HUES6 (cell line): ENCODE measurements around the gene CLCN3.
"Not testable (repeated sequence)": the region's sequence is repeated elsewhere in the genome, so short reads cannot be mapped to it uniquely, and the experiment has no call there.

Experiments used
- H3K27ac ChIP-seq: 2 replicates; pipeline ENCODE4 v1.7.0; 2013; ENCODE audit warnings: low read depth, mild to moderate bottlenecking, low read length, inconsistent platforms
- H3K27me3 ChIP-seq: 2 replicates; pipeline ENCODE4 v1.6.1; 2013; ENCODE audit warnings: low read length; ENCODE audit not compliant: control insufficient read depth, insufficient read depth
- H3K36me3 ChIP-seq: 2 replicates; pipeline ENCODE4 v1.6.1; 2013; ENCODE audit warnings: low read length; ENCODE audit not compliant: control insufficient read depth, insufficient read depth
- H3K4me1 ChIP-seq: 2 replicates; pipeline ENCODE4 v1.6.1; 2013; ENCODE audit warnings: low read length; ENCODE audit not compliant: control insufficient read depth, insufficient read depth
- H3K4me3 ChIP-seq: 2 replicates; pipeline ENCODE4 v1.5.1; 2013; ENCODE audit warnings: low read depth, low read length
- H3K9ac ChIP-seq: one replicate; pipeline ENCODE4 v1.6.1; 2013; ENCODE audit warnings: mild to moderate bottlenecking, low read length
- H3K9me3 ChIP-seq: 2 replicates; pipeline ENCODE4 v1.6.1; 2013; ENCODE audit warnings: low read depth, low read length; ENCODE audit not compliant: control insufficient read depth, insufficient read depth

The CLCN3 gene

DNA sequence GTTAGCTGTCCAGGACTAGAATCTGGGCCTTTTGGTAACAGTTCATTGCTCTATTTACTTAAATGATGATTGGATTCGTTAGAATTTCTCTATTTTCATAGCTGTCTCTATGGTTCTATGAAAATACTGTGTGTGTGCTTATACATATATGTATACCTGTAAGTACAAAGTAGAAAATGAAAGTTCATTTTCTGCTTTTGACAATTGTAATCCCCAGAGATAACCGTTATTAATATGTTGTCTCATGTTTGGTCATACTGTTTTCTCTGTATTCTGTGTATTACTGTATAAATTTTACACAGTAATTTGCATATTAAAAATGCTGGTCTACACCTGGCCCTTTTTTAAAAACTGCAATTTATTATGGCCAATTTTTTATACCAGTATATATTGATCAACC, 55.4 kb downstream of the CLCN3 start:
- Histone ChIP-seq H3K27ac (no peak overlapping the region), H3K9me3 (peaks cover 12% of the 10 kb centered on the region), H3K4me3 (no peak overlapping the region), H3K27me3 (no peaks in the 10 kb centered on the region), H3K36me3 (peaks cover 10% of the 10 kb centered on the region), H3K4me1 (no peaks in the 10 kb centered on the region), H3K9ac (no peak overlapping the region)

DNA sequence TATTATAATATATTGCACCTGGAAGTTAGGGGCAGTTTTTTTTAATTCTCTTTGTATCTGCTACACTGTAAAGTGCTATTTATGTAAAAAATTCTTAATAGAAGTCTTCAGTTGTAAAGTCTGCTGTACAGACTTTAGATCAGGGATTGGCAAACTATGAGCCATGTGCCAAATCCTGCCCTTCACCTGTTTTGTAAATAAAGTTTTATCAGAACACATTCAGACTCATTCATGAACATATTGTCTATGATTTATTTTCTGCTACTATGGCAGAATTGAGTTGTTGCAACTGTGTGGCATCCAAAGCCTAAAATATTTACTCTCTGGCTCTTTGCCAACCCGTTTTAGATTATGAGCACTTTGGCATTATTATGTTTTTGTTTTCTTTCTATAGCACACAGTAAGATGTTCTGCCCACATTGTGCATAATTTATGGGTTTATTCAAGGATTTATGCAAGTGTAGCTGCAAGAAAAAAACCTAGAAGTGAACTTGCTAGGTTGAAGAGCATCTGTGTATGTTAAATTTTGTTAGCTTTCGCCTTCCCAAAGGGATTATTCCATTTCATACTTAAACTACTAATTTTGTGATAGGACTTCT, 56.9 kb downstream of the CLCN3 start:
- Histone ChIP-seq H3K4me3 (no peak overlapping the region), H3K4me1 (no peaks in the 10 kb centered on the region), H3K27ac (no peak overlapping the region), H3K27me3 (no peaks in the 10 kb centered on the region), H3K9ac (no peak overlapping the region), H3K9me3 (peaks cover 12% of the 10 kb centered on the region), H3K36me3 (peaks cover 15% of the 10 kb centered on the region)

- H3K27me3 ChIP-seq, H3K4me3 ChIP-seq, H3K9ac ChIP-seq, H3K4me1 ChIP-seq, H3K27ac ChIP-seq: not testable (repeated sequence)
- peaks cover 12% of the 10 kb centered on the region for H3K9me3 ChIP-seq
- peaks cover 26% of the 10 kb centered on the region for H3K36me3 ChIP-seq
Measured at GRCh38 chr4:169678486-169678885, 58.1 kb downstream of the CLCN3 start.

- H3K36me3 ChIP-seq = peaks cover 26% of the 10 kb centered on the region
- H3K9ac ChIP-seq, H3K4me1 ChIP-seq, H3K27ac ChIP-seq, H3K27me3 ChIP-seq, H3K4me3 ChIP-seq: not testable (repeated sequence)
- peaks cover 12% of the 10 kb centered on the region for H3K9me3 ChIP-seq
Measured at GRCh38 chr4:169678951-169679591, 58.7 kb downstream of the CLCN3 start.

GRCh38 chr4:169682372-169683047, 62.1 kb downstream of the CLCN3 start:
- peaks cover 26% of the 10 kb centered on the region for H3K36me3 ChIP-seq
- H3K9ac ChIP-seq = no peak overlapping the region
- H3K9me3 ChIP-seq = peaks cover 8% of the 10 kb centered on the region; the same call in 1 of the 2 replicates
- H3K27me3 ChIP-seq = no peaks in the 10 kb centered on the region
- H3K27ac ChIP-seq = no peak overlapping the region
- H3K4me3 ChIP-seq = no peak overlapping the region
- H3K4me1 ChIP-seq = no peaks in the 10 kb centered on the region

DNA sequence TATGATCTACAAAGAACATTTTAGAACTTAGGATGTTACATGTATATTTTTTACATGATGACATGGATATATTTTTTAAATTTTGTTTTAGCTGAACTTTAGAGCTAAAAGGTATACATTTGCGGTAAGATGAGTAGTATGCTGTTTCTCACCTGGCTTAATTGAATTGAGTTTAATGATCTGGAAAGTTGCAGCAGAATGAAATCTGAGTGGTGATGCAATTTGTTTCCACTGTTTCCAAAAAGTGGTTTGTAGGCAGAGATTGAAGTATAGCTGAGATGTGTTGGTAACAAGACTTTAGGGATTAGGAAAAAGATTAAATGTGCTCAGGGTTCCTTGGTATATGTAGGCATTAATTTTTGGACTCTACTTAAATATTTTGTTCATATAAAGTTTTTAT, 69.3 kb downstream of the CLCN3 start:
- Histone ChIP-seq H3K9me3 (no peaks in the 10 kb centered on the region), H3K4me3 (no peak overlapping the region), H3K36me3 (peaks cover 30% of the 10 kb centered on the region), H3K9ac (no peak overlapping the region), H3K4me1 (no peaks in the 10 kb centered on the region), H3K27me3 (no peaks in the 10 kb centered on the region), H3K27ac (no peak overlapping the region)

DNA sequence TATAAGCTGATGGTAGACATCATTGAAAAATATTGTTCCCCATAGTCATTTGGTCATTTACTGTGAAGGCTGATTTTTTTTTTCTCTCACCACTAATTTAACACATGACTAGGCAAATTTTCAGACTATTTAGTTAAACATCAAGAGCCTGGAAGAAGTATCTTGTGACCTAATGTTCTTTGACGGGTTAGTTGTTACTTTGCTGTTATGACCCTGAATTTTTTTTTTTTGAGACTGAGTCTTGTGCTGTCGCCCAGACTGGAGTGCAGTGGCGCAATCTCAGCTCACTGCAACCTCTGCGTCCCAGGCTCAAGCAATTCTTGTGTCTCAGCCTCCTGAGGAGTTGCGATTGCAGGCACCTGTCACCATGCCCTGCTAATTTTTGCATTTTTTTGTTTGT, 70.4 kb downstream of the CLCN3 start:
- H3K9me3 ChIP-seq = no peaks in the 10 kb centered on the region
- no peaks in the 10 kb centered on the region for H3K4me1 ChIP-seq
- no peak overlapping the region for H3K9ac ChIP-seq
- H3K36me3 ChIP-seq = peaks cover 34% of the 10 kb centered on the region
- H3K27ac ChIP-seq = no peak overlapping the region
- H3K27me3 ChIP-seq = no peaks in the 10 kb centered on the region
- no peak overlapping the region for H3K4me3 ChIP-seq

- peaks cover 40% of the 10 kb centered on the region for H3K36me3 ChIP-seq
- no peaks in the 10 kb centered on the region for H3K27me3 ChIP-seq
- no peak overlapping the region for H3K9ac ChIP-seq
- no peaks in the 10 kb centered on the region for H3K9me3 ChIP-seq
- H3K4me3 ChIP-seq = no peak overlapping the region
- H3K4me1 ChIP-seq = no peaks in the 10 kb centered on the region
- no peak overlapping the region for H3K27ac ChIP-seq
Measured at GRCh38 chr4:169698331-169698730, 78.0 kb downstream of the CLCN3 start.

DNA sequence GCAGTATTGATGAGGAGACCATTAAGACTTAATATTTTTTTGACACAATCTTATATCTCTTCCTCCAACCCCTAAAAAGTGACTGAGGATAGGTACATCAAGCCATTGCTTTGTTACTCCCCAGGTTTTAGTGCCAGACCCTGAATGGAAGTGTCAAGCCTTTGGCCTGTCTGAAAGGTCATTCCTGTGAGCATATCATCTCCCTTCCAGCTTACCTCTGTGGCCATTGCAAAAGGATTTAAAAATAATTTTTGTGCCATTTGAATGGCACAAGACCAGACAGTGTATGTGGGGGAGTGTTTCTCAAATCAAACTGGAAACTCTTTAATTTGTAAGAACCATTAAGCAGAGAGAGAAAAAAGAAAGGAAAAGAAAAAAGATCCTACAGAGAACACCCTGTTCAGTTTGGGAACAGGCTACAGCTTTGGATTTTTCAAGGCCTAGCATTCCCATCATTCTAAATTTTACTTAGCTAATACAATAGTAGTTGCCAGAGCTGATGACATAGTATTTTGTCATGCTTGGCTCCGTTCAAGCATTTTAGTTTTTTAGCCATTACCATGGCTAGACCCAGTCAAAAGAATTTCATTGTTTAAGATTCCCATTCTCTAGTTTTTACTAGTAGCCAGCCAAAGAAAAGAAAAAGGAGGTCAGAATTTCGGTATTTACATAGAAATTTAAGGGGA, 87.7 kb downstream of the CLCN3 start:
- no peaks in the 10 kb centered on the region for H3K9me3 ChIP-seq
- no peaks in the 10 kb centered on the region for H3K4me1 ChIP-seq
- H3K36me3 ChIP-seq = peaks cover 9% of the 10 kb centered on the region
- H3K27ac ChIP-seq = no peak overlapping the region
- H3K9ac ChIP-seq = no peak overlapping the region
- no peaks in the 10 kb centered on the region for H3K27me3 ChIP-seq
- no peak overlapping the region for H3K4me3 ChIP-seq

DNA sequence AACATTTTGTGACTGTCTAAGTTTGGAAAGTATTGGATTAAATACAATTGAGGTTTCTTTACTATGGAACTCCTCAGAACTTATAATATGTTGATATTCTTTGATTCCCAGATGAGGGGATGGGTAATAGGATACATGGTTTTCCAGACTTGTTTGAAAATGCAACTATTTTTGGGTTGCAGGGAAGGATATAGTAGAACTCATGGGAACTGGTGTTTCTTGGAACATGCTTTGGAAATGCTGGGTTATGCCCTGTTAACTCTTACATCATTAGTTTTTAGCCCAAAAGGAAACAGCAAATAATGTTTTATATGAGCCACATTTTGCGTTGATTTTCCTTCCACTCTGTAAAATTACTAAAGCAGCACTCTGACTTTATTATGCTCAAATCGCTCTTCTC, 95.4 kb downstream of the CLCN3 start:
- H3K4me3 ChIP-seq = no peak overlapping the region
- H3K9me3 ChIP-seq = no peaks in the 10 kb centered on the region
- no peak overlapping the region for H3K9ac ChIP-seq
- H3K36me3 ChIP-seq = peaks cover 28% of the 10 kb centered on the region
- H3K4me1 ChIP-seq = no peaks in the 10 kb centered on the region
- H3K27ac ChIP-seq = no peak overlapping the region
- H3K27me3 ChIP-seq = no peaks in the 10 kb centered on the region

GRCh38 chr4:169716677-169717076, 96.3 kb downstream of the CLCN3 start:
- no peak overlapping the region for H3K9ac ChIP-seq
- H3K27me3 ChIP-seq = no peaks in the 10 kb centered on the region
- no peak overlapping the region for H3K4me3 ChIP-seq
- no peaks in the 10 kb centered on the region for H3K4me1 ChIP-seq
- H3K36me3 ChIP-seq = peaks cover 28% of the 10 kb centered on the region
- H3K27ac ChIP-seq = no peak overlapping the region
- no peaks in the 10 kb centered on the region for H3K9me3 ChIP-seq
